SK-N-MC (cell line): ENCODE results near the gene TSPEAR.
"Not testable (repeated sequence)": the region's sequence is repeated elsewhere in the genome, so short reads cannot be mapped to it uniquely, and the experiment has no call there.

ENCODE experiments used
- DNase-seq: peaks from one replicate; pipeline ENCODE4 v3.0.0-alpha.2; 2011; ENCODE audit warnings: low read depth, low spot score
- H3K27ac ChIP-seq: fragments of 200-600 bp; sonication (generic); 2 replicates; pipeline ENCODE4 v1.5.1; 2016; ENCODE audit warnings: mixed run types
- H3K36me3 ChIP-seq: fragments of 200-600 bp; sonication (generic); 2 replicates; pipeline ENCODE4 v1.6.1; 2017; ENCODE audit warnings: antibody characterized with exemption, low read length, mixed read lengths; ENCODE audit not compliant: insufficient read depth
- H3K4me3 ChIP-seq: fragments of 200-600 bp; sonication (generic); 2 replicates; pipeline ENCODE4 v1.5.1; 2016
- H3K9ac ChIP-seq: fragments of 200-600 bp; sonication (generic); 2 replicates; pipeline ENCODE4 v1.8.0; 2017; ENCODE audit warnings: mixed run types, mixed read lengths; ENCODE audit not compliant: insufficient read length
- H3K9me3 ChIP-seq: fragments of 200-600 bp; sonication (generic); 2 replicates; pipeline ENCODE4 v1.6.1; 2017; ENCODE audit warnings: low read depth, mild to moderate bottlenecking, antibody characterized with exemption, low read length, moderate library complexity, mixed read lengths
- EZH2 ChIP-seq: fragments of 200-600 bp; sonication (generic); IDR thresholded peaks from one replicate; pipeline ENCODE4 v1.6.1; 2017; ENCODE audit warnings: antibody characterized with exemption
- FOXP2 ChIP-seq: optimal IDR thresholded peaks from 2 replicates; pipeline ENCODE3; 2011; ENCODE audit warnings: mild to moderate bottlenecking, moderate library complexity; ENCODE audit not compliant: insufficient read depth; ENCODE audit errors: extremely low read length, control extremely low read depth
- POLR2AphosphoS5 ChIP-seq: IDR thresholded peaks from 2 replicates; pipeline ENCODE4 v1.6.1; 2012; ENCODE audit warnings: mild to moderate bottlenecking, low read depth, low read length, borderline replicate concordance

Gene TSPEAR

GRCh38 chr21:44686843-44687561 lies 24.4 kb downstream of the TSPEAR start:
- H3K9ac ChIP-seq: no peak overlapping the region
- H3K4me3 ChIP-seq: no peak overlapping the region
- TF ChIP-seq FOXP2 (no peak), EZH2 (no peak), POLR2AphosphoS5 (no peak)
- no peak overlapping the region for H3K27ac ChIP-seq
- no peaks in the 10 kb centered on the region for H3K9me3 ChIP-seq
- DNase-seq: no peak
- H3K36me3 ChIP-seq: peaks cover 10% of the 10 kb centered on the region

DNA sequence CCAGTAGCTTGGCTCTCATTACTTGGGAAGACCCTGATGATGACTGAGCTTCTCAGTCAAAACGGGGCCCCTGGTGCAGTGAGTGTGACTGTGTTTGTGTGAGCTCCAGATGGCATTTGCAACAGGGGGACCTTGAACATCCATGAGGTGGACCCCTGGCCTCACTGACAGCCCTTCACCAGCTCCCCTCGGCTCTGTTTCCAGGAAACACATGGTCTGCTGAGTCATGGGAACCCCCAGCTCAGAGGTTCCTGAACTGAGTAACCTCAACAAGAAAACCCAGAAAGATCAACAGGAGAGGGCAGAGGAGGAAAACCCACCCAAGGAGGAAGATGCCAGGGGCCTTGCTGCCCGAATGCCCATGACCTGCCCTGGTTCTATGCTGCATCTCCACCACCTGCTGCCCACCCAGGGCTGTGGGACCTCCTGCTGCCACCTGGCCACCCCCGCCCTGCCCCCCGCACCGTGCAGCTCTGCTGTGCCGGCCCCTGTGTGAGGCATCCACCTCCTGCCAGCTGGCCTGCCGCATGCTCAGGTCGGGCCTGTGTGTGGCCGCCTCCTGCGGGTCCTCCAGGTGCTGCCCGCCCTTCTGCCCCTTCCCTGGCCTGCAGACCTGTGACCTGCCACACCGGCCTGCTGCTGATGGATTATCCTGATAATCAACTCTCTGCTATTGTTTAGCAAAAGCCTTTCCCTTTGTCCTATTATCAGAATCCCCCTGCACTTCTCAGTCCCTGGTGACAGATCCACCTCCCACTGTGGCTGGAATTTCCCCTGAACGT lies 25.2 kb downstream of the TSPEAR start:
- Histone ChIP-seq H3K27ac (no peak overlapping the region), H3K9me3 (no peaks in the 10 kb centered on the region), H3K4me3 (no peak overlapping the region), H3K36me3 (peaks cover 7% of the 10 kb centered on the region; the same call in 1 of the 2 replicates), H3K9ac (no peak overlapping the region)
- TF ChIP-seq EZH2 (no peak), FOXP2 (no peak), POLR2AphosphoS5 (no peak)
- DNase-seq: no peak

DNA sequence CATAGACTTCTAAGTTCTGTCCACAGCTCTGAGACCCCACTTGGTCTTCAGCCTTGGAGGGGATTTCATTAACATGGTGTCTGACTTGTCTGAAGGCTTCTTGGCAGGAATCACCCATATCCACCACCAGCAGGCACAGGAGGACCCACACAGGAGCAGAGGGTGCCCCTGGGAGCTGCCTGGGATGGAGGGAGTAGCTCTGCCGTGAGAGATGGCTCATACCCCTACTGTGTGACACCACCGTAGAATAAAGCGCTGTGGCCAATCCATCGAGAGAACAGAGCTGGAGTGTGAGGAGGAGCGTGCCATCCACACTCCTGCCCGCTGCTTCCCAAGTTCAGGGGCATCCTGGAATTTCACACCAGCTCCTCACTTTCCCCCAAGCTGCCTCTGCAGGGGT lies 26.3 kb downstream of the TSPEAR start:
- H3K9ac ChIP-seq, H3K36me3 ChIP-seq, H3K4me3 ChIP-seq, H3K9me3 ChIP-seq, DNase-seq, H3K27ac ChIP-seq: not testable (repeated sequence)

GRCh38 chr21:44684483-44684882 lies 26.9 kb downstream of the TSPEAR start:
- no peak overlapping the region for H3K9ac ChIP-seq
- no peak for TF ChIP-seq FOXP2
- TF ChIP-seq POLR2AphosphoS5: no peak
- no peak for TF ChIP-seq EZH2
- H3K9me3 ChIP-seq: no peaks in the 10 kb centered on the region
- no peak overlapping the region for H3K4me3 ChIP-seq
- H3K36me3 ChIP-seq: peaks cover 7% of the 10 kb centered on the region; the same call in 1 of the 2 replicates
- DNase-seq: no peak
- no peak overlapping the region for H3K27ac ChIP-seq

DNA sequence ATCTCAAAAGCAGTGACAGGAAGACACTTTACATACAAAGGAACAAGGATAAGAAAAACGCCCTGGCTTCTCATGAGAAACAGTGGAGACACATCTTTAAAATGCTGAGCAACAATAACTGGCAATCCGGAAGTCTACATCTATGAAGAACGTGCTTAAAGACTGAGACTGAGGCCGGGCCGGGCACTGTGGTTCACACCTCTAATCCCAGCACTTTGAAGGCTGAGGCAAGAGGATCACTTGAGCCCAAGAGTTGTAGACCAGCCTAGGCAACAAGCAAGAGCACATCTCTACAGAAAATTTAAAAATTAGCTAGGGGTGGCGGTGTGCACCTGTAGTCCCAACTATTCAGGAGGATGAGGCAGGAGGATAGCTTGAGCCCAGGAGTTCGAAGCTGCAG lies 27.3 kb downstream of the TSPEAR start:
- Histone ChIP-seq H3K4me3 (no peak overlapping the region), H3K36me3 (peaks cover 7% of the 10 kb centered on the region; the same call in 1 of the 2 replicates), H3K9me3 (no peaks in the 10 kb centered on the region), H3K27ac (no peak overlapping the region), H3K9ac (no peak overlapping the region)
- TF ChIP-seq EZH2: no peak
- no peak for TF ChIP-seq FOXP2
- TF ChIP-seq POLR2AphosphoS5: no peak
- no peak for DNase-seq

DNA sequence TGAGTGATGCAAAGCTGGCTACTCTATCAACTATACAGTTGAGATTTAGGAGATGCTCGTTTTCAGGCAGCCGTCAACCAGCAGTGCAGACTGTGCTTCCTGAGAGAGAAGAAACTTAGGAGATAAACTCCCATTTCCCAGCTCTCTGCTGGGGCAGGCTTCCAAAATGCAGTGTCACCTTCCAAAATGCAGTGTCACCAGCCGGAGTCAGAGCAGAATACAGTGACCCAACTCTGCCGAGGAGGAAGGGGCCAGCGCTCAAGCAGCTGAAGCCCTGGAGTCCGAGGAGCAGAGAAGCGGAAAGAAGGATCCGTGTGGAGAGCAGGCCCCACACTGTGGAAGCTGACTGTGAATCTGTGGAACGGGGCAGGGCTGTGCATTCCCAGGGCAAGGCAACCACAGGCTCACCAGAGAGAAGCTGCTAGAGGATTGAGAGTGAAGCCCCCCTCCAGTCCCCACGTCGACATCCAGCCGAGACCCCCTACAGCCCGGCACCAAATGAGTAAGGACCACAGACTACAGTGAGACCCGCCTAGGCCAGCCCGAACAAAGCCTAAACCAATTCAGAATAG lies 28.7 kb downstream of the TSPEAR start:
- no peak overlapping the region for H3K9ac ChIP-seq
- H3K9me3 ChIP-seq: no peaks in the 10 kb centered on the region
- no peak overlapping the region for H3K4me3 ChIP-seq
- DNase-seq: no peak
- TF ChIP-seq EZH2 (no peak), POLR2AphosphoS5 (no peak), FOXP2 (no peak)
- peaks cover 18% of the 10 kb centered on the region; the same call in 1 of the 2 replicates for H3K36me3 ChIP-seq
- H3K27ac ChIP-seq: no peak overlapping the region

- no peak within 1 kb of the TSS for H3K27ac ChIP-seq
- no peak for DNase-seq
- H3K9ac ChIP-seq: no peak within 1 kb of the TSS
- H3K36me3 ChIP-seq: peaks cover 17% of the 10 kb centered on the region; the same call in 1 of the 2 replicates
- no peak for TF ChIP-seq POLR2AphosphoS5
- TF ChIP-seq FOXP2: no peak
- no peak for TF ChIP-seq EZH2
- H3K4me3 ChIP-seq: no peak within 1 kb of the TSS
- H3K9me3 ChIP-seq: no peaks in the 10 kb centered on the region
These were observed 29.4 kb downstream of the TSPEAR start, which contains the start of gene KRTAP12-1 for GRCh38 chr21:44681861-44682579. TSS of gene KRTAP12-1 (minus strand) at chr21:44682163. CDS start at chr21:44682123, 40 bp downstream.

DNA sequence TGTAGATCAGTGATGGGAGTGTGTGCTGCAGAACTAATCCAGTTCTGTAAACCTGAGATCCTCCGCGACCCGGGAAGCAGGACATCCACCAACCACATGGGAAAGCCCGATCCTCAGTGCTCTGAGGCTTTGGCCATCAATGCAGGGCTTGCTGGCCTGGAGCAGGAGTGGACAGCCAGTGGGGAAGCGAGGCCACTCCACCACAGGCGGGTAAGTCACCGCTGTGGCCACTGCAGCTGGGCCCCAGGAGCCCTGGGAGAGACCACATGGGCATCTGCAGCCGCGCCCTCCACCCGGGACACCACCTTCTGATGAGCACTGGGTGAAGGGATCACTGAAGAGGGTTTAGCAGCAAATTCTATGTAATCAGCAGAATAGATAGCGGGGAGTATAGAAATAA lies 30.2 kb downstream of the TSPEAR start:
- TF ChIP-seq POLR2AphosphoS5 (no peak), EZH2 (no peak), FOXP2 (no peak)
- no peak for DNase-seq

More for the DNA sequence above, 30.2 kb downstream of the TSPEAR start:
- no peak overlapping the region for H3K9ac ChIP-seq
- no peaks in the 10 kb centered on the region for H3K9me3 ChIP-seq
- peaks cover 14% of the 10 kb centered on the region; the same call in 1 of the 2 replicates for H3K36me3 ChIP-seq
- no peak overlapping the region for H3K27ac ChIP-seq
- H3K4me3 ChIP-seq: no peak overlapping the region
